GM19240 (cell line): ENCODE measurements around the gene GABRB1.

Experiments
- DNase-seq: peaks from one replicate; pipeline ENCODE4 v3.0.0; 2011; ENCODE audit warnings: low spot score; ENCODE audit not compliant: insufficient read length

Gene GABRB1

DNA sequence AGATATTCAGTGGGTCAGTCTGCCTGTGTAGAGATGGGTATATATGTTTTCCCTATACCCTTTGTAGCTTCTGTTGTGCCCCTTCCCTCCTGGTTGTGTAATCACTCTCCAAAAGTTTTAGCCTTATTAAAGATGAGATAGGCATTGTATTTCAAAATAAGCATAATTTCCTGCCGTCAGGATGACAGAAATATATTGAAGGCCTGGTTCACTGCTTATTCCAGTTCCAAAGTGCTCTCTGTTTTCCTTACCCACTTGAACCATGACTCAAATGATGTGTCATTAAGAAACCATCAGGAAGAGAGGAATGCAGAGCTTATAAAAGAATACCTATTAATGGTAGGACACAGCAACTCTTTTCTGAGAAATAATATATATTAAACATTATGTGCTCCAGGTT is 178.5 kb downstream of the GABRB1 start:
- no peak for DNase-seq

DNA sequence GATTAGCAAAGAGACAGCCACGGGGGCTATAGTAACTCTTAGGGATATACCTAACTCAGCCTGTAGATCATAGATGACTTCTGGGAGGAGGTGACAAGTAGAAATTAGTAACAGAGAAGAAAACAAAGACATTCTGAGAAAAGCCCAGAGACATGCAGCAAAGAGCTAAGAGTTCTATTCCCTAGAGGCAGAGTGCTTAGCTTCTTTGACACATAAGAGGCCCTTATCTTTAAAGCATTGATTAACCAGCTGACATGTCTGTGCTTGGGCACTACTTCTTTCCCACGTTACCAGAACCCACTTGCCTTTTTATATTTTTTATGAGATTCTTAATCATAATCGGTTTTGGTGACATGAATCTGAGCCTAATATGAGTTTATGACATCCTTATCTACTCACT is 179.5 kb downstream of the GABRB1 start:
- no peak for DNase-seq

GRCh38 chr4:47213106-47213505 is 181.7 kb downstream of the GABRB1 start:
- no peak for DNase-seq

GRCh38 chr4:47213539-47213938 is 182.2 kb downstream of the GABRB1 start:
- no peak for DNase-seq

- no peak for DNase-seq
Observed at GRCh38 chr4:47213971-47214370, 182.6 kb downstream of the GABRB1 start.

GRCh38 chr4:47215759-47216158 is 184.4 kb downstream of the GABRB1 start:
- DNase-seq: no peak

DNA sequence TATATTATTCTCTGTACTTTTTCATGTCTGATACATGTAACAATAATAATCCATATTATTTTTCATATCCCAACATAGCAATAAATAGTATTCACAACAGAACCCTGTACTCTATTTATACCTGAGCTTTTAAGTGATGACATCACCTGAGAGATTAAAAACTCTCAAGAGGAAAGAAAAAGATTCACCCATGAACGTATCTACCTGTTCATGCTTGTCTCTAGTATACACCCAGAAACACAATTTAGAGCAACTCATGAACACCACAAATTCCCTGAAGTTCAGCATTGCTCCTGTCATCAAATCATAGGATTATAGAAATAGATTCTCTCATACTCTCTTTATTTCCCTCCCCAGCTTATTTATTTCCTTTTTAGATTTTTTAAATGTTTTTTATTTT is 185.9 kb downstream of the GABRB1 start:
- DNase-seq: no peak

- DNase-seq: no peak
Observed at GRCh38 chr4:47217884-47218283, 186.5 kb downstream of the GABRB1 start.

GRCh38 chr4:47218631-47219030 is 187.3 kb downstream of the GABRB1 start:
- no peak for DNase-seq

DNA sequence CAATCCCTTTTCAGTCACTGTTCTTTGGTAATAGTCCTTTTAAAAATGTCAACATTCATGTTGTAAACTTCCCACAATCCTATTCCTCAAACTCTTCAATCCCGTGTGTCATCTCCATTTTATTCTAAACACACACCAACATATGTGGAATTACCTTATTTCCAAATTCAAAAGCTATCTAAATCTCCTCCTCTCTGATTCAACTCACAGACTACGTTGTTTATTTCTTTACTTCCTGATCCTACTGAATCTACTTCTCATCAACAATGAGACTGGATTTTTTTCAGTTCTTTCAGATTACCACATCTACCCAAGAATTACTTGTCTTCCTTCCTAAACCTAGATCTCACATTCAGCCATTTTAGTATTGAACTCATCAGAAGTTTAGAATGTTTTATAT is 188.2 kb downstream of the GABRB1 start:
- DNase-seq: no peak

GRCh38 chr4:47221721-47222120 is 190.4 kb downstream of the GABRB1 start:
- no peak for DNase-seq

DNA sequence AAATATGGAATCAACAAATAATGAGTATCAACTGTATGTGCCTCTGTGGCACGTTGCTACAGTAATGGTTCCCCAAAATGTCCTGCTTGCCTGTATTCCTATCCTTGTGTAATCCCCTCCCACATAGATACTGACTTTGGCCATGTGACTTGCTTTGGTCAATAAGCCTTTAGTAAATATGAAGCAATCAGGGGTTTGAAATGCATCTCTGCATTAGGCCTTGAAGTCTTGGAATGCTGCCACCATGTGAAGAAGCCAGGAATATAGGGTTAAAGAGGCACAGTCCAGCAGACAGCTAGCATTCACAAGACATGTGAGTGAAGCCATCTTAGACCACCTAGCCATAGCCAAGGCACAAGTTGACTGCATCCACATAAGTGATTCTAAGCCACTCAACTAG is 190.9 kb downstream of the GABRB1 start:
- DNase-seq: no peak

DNA sequence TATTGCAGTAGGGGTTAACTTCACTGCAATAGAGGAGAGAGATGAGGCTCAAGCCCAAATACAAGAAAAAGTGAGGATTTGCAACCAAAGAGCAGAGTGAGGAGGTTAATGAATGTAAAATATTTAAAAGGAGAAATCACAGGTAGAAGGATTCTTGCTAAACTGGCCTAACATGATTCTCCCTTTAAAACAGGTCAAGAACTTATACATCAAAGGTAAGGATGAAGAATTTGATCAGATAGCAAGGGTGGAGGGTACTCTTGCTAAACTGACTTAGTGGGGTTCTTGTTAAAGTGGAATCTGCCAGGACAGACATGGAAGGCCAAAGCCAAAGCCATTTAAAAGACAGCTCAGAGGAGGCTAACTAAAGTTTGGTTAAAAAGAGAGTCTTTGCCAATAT is 193.0 kb downstream of the GABRB1 start:
- DNase-seq: no peak

DNA sequence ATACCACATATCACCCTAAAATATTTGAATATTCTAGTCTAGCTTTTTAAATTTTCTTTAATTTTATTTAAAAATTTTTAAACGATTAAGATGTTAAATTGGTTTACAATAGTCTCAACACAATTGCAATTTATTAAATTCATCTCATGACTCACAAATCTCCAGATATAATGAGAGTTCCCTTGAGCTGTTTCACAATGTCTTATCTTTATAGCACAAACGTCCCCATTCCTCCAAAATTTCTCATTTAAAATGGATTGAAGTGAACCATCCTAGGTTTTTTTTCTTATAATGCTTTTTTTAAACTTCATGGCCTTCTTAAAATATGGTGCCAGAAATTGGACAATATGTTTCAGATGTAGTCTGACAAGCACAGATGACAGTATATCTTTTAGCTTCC is 204.4 kb downstream of the GABRB1 start:
- DNase-seq: no peak

- no peak for DNase-seq
Observed at GRCh38 chr4:47238667-47239066, 207.3 kb downstream of the GABRB1 start.

- no peak for DNase-seq
Observed at GRCh38 chr4:47239649-47240048, 208.3 kb downstream of the GABRB1 start.

GRCh38 chr4:47251348-47252135 is 220.2 kb downstream of the GABRB1 start:
- no peak for DNase-seq

DNA sequence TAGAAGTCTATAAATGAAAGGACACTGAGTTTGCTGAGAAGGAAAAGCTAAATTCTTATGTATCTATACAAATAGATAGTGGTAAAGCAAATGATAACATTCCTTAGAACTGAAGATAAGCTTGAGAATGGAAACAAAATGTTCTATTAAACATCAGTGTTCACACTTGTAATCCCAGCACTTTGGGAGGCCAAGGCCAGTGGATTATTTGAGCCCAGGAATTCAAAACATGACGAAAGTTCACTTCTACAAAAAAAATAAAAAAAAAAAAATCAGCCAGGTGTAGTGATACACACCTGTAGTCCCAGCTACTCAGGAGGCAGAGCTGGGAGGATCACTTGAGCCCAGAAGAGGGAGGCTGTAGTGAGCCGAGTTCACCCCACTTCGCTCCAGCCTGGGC is 232.4 kb downstream of the GABRB1 start:
- DNase-seq: no peak

GRCh38 chr4:47270201-47270888 is 239.0 kb downstream of the GABRB1 start:
- DNase-seq: no peak

GRCh38 chr4:47271291-47271690 is 239.9 kb downstream of the GABRB1 start:
- no peak for DNase-seq

DNA sequence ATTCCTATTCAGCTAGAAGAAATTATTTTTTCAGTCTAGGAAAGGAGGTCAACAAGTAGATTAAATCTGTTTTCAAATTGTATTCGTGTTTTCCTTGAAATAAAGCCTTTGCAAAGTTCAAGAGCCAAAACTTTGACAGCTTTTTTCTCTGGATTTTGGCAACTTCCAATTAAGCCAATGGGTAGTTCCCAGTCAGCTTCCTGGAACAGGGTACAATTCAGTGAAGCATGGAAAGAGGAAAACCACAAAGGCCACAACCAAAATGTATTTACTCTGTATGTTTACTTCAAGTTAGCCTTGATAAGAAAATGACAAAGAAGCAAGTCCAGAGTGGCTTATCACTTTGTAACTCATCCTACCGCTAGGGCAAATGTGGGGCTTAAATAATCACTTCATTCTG is 243.5 kb downstream of the GABRB1 start:
- DNase-seq: no peak

DNA sequence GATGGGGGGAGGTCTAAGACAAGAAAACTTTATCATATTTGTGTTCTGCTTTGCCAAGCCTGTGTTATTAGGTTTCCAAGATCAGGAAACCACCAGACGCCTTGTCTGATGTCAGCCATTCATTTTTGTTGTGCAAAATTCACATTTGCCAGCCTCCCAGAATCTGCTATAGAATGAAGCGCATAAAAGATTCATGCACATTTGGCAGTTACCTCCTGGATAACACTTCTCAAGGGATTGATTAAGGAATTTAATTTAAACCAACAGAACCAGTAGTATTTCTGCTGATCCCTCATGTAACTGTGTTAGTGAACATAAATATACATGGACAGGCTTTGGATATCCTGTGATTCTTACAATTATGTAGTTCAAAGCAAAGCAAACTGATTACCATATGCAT is 244.2 kb downstream of the GABRB1 start:
- no peak for DNase-seq

GRCh38 chr4:47278631-47279030 is 247.3 kb downstream of the GABRB1 start:
- DNase-seq: no peak
